GM18499 (cell line): ENCODE measurements around the gene KCNQ5.

Experiments used
- ATAC-seq: cut with Tn5 transposase; IDR thresholded peaks from one replicate; pipeline ENCODE4 v1.9.1; 2021; ENCODE audit warnings: moderate number of reproducible peaks; ENCODE audit not compliant: insufficient read depth, unreplicated experiment

KCNQ5 gene

GRCh38 chr6:72826744-72827438 is 205.0 kb downstream of the KCNQ5 start:
- ATAC-seq, result no peak

GRCh38 chr6:72828904-72829303 is 207.0 kb downstream of the KCNQ5 start:
- ATAC-seq, result no peak

GRCh38 chr6:72832271-72832670 is 210.4 kb downstream of the KCNQ5 start:
- no peak for ATAC-seq

DNA sequence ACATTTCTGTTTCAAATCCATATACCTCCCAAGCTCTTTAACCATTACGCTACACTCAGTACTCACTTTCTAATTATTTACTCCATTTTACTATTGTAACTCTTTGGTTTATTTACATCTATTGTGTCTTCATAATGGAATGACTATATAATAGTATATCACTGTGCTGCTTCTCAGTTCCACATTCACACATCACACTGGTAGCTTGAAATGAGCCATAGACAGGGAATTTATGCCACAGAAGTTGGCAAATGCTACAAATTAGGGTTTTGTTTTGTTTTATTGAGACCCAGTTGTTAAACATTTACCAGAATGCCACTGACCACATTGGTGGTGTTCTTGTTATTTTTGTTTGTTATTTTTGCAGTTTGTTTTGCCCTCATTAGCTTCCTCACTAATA is 213.9 kb downstream of the KCNQ5 start:
- no peak for ATAC-seq

DNA sequence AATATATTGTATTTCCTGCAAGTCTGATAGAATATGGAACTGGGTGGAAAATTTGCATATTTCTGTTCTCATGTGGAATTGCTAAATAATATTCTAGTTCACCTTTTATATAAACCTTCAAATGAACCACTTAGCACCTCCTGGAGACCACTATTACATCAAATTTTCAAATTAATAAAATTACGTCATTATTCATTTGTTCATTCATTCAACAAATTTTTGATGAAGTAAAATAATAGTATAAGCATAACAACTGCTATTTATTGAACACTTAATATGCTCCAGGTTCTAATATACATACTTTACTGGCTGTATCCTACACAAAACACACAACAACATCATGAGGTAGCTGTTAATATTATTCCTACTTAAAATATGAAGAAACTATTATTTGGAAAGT is 215.1 kb downstream of the KCNQ5 start:
- no peak for ATAC-seq

DNA sequence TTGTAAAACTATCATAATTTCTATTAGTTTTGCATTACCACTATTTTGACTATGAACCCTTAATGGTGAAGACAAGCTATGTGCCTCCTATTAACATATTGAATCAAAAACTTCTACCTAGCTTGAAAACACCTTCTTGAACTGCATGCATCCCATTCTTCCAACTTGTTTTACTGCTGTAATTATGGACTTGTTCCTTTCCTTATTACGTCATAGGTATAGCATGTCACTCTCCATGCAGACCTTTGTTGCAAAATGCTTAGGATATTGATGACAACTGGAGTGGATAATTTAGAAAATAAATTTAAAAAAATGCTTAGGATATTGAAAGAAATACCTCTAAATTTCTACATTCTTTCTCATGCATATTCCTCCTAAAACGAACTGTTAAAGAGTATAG is 219.3 kb downstream of the KCNQ5 start:
- ATAC-seq, result no peak

DNA sequence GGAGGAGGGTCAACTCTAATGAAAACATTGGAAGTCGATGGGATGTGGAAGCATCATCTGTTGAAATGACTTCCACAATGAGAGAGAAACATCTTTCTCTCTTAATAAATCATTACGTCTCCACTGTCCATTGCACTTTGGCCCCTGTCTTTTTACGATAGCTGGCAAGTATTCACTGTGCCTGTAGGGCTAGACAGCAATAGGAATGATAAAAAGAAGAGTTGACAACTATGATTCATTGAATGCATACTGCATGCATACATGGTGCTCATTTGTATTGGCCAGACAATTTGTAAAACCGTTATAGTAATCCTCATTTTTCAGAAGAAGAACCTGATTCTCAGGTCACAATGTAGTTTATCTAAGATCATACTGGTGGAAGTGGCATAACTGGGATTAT is 220.3 kb downstream of the KCNQ5 start:
- ATAC-seq, result no peak

DNA sequence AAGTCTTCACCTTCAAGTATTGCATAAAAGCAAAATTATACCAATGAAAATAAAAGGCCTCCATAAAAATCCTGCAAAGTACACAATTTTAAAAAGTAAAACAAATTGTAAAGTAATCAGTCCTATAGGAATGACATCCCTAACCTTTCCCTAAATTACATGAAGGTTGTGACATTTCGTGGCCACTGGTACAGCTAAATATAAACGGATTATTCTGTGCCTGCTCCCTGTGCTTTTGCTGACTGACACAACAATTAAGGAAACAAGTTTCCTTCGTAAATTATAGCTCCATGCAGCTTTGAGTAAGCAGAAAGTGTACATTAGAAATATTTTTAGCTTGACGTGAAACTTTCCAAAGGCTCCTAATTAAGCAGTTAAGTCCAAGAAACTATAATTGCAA is 222.8 kb downstream of the KCNQ5 start:
- ATAC-seq, result no peak

DNA sequence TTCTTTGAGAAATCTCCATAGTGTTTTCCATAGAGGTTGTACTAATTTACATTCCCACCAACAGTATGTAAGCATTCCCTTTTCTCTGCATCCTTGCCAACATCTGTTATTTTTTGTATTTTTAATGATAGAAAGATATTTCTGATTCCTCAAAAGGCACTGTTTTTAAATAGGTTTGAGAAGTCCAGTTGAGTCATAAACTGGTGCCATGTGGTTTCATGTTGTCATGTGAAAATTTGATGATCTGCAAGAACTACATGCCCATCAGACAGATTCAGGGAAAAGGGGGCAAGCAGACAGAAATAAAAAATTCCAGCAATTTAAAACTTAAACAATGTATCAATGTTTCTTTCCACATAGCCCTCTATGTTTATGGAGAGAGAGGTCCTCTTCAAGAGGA is 227.5 kb downstream of the KCNQ5 start:
- ATAC-seq, result no peak

GRCh38 chr6:72850040-72850439 is 228.2 kb downstream of the KCNQ5 start:
- no peak for ATAC-seq

DNA sequence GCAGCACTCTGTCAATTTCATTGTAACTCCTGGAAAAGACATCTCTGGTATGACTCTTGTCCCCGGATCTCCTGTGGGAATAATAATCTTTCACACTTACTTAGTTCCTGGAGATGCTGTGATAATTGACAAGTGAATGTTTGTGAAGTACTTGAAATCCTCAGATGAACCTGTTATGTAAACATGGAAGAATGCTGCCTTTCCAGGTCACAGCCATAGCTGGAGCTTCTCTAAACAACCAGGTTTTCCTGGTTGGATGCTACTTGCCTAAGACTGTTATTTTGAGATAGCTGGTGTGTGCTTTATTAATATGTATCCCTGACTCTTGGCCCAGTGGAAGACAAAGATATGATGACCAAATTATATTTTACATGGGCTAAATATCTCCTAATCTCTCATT is 228.6 kb downstream of the KCNQ5 start:
- ATAC-seq, result no peak

DNA sequence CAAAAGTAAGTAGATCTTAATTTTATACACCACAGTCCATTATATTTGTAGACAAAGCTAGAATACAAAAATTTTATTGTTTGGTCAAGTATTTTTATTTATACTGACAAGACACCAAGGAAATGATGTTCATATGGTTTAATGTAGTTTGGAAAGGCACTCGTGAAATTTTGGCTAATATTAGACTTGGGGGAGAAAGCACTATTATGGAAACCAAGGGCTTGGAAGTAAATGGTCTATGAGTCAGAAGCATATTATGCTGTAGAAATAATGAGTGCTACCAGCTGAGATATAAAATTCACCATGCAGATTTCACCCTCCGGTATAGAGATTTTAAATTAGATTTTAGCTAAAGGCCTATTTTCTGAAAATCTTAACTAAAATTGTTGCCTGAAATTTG is 233.6 kb downstream of the KCNQ5 start:
- ATAC-seq, result no peak

- ATAC-seq, result no peak
These were observed 234.9 kb downstream of the KCNQ5 start for GRCh38 chr6:72856801-72857200.

- ATAC-seq, result no peak
These were observed 236.1 kb downstream of the KCNQ5 start for GRCh38 chr6:72857791-72858585.

DNA sequence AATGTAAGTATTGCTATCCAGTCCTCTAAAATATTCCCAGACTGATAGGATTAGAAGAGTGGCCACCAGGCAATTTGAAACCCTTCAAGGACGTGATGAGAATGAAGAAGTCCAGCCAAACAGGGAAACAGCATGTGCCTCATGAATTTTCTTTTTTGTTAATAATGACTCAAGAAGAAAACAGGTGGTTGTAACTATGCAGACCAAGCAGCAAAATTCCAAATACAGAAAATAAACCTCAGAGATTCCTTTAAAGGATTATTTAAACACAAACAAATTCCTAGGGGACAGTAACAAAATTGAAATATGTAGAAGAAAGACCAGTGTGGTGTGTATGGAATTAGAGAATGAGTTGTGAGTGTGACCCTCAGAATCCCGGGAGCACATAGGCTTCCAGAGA is 239.2 kb downstream of the KCNQ5 start:
- ATAC-seq, result no peak

DNA sequence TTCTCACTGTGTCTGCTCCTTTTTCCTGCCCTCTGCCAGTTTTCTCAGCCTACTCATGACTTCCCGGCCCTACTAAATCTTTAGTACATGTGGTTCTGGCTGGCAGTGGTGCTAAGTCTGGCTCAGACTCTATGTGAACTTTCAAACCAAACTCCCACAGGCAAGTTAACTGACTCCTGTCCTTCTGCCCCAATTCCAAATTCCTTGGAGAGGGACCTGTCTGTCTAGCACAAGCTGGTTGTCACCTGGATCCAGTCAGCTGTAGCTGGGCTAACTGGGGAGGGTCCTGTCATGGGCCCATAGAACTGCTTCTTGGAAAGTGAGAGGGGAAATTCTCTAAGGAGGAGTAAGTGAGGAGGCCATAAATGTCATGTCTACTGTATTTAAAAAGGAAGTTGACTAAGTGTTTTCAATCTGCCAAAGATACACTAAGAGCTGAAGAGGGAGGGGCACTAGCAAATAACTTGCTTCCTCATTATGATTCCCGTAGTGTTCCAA is 240.1 kb downstream of the KCNQ5 start:
- ATAC-seq, result no peak

- no peak for ATAC-seq
These were observed 241.3 kb downstream of the KCNQ5 start for GRCh38 chr6:72863131-72863530.

GRCh38 chr6:72864236-72864635 is 242.4 kb downstream of the KCNQ5 start:
- no peak for ATAC-seq

DNA sequence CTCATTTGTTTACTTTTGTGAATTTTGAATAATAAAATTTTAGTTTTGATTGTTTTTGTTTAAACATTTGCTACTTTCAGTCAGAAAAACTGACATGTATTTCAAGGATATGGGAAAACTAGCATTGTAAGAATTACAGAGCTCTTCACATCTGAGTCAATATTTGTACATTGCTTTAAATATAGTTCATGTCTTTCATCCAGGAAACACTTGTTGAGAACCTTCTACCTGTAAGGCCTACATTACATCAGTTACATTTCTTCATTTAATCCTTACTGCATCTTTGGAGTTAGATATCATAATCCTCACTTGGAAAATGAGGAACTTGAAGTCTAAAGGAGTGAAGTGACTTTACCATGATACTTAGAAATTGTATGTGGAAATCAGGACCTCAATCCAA is 242.9 kb downstream of the KCNQ5 start:
- no peak for ATAC-seq

- ATAC-seq, result no peak
These were observed 243.6 kb downstream of the KCNQ5 start for GRCh38 chr6:72865467-72865866.

GRCh38 chr6:72869621-72870020 is 247.8 kb downstream of the KCNQ5 start:
- ATAC-seq, result no peak

GRCh38 chr6:72873433-72873832 is 251.6 kb downstream of the KCNQ5 start:
- no peak for ATAC-seq
